GM19023 (cell line): ENCODE results near the gene ACTRT2.

ENCODE experiments used
- ATAC-seq: cut with Tn5 transposase; IDR thresholded peaks from one replicate; pipeline ENCODE4 v1.9.1; 2021; ENCODE audit warnings: mild to moderate bottlenecking, moderate library complexity; ENCODE audit not compliant: unreplicated experiment

ACTRT2 gene

GRCh38 chr1:3067301-3067670, 46.0 kb downstream of the ACTRT2 start:
- no peak for ATAC-seq

DNA sequence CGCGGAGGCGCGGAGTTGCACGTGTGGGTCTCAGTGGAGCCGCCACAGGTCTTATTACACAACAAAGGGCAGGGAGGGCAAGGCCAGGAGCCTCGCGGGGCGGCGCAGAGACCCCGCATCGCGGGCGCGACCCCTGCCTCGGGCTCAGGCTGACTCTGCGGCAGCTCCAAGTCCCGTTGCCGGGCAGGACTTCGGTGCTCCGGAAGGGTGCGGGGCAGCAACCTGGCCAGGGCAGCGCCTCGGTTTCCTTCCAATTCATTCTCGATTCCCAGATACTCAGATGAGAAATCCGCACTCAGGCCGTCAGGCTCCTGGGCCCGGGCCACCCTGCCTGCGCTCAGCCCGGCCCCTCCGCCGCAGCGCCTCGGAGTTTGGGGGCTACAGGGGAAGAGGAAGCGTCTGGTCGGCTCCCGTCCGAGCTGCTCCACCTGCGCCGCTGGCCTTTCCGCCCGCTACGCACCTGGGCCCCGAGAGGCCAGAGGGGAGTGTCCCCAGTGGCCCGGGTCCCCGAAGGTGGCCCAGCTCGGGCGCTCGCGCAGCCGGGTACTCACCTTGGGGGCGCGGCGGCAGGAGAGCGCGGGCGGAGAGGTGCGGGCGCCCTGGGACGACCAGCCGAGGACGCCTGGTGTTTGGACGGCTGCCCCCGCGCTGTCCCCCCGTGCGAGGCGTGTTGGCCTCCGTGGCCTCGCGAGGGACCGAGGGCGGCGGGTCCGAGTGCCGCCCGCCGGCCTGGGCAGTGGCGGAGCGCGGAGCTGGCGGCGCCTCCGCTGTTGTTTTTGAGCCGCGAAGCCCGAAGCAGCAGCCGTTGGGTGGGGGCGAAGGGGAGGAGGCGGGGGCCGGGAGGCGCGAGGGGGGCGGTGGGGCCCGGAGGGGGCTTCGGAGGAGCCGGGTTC, 46.6 kb downstream of the ACTRT2 start:
- ATAC-seq: no peak

DNA sequence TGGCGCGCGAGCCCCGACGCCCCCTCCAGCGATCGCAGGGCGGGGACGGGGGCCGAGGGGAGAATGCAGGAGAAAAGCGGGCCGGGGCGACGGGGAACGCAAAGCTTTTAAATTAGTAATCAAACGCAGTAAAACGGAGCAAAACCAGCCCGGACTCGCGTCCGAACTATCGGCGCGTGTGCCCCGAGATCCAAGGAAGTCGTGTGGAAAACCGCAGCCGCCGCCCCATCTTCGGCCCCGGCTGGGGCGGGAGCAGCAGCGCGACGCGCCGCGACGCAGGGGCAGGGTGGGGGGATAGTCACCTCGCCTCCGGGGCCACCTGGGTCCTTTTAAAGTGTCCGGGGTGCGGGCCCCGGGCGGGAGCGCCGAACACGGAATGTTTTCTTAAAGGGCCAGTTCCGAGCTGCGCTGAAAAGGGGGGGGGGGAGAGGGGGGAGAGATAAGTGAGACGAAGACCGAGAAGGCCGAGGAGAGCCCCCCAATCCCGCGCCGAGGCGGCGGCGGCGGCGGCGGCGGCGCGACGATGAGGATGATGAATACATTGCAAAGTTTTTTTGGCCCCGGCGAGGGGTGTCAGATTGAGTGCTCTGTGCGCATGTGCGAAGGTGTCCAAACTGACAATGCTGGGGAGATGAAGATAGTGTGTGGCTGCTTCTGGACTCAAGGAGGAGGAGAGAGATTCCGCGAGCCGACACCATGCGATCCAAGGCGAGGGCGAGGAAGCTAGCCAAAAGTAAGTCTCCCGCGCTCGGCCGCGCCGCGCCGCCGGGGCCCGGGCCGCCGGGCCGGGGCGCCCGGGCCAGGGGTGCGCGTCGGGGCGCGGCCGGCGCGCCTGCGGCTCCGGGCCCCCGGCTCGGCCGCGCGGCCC, 47.5 kb downstream of the ACTRT2 start, which contains the start of gene PRDM16:
Gene PRDM16, plus strand, starts transcription at position 640 of the 868 bp plus-strand sequence. Its CDS starts 57 bp downstream, at position 697.
- no peak for ATAC-seq

GRCh38 chr1:3069491-3070308, 48.4 kb downstream of the ACTRT2 start:
- no peak for ATAC-seq

- ATAC-seq: no peak
These were observed 49.0 kb downstream of the ACTRT2 start for GRCh38 chr1:3070309-3070643.

DNA sequence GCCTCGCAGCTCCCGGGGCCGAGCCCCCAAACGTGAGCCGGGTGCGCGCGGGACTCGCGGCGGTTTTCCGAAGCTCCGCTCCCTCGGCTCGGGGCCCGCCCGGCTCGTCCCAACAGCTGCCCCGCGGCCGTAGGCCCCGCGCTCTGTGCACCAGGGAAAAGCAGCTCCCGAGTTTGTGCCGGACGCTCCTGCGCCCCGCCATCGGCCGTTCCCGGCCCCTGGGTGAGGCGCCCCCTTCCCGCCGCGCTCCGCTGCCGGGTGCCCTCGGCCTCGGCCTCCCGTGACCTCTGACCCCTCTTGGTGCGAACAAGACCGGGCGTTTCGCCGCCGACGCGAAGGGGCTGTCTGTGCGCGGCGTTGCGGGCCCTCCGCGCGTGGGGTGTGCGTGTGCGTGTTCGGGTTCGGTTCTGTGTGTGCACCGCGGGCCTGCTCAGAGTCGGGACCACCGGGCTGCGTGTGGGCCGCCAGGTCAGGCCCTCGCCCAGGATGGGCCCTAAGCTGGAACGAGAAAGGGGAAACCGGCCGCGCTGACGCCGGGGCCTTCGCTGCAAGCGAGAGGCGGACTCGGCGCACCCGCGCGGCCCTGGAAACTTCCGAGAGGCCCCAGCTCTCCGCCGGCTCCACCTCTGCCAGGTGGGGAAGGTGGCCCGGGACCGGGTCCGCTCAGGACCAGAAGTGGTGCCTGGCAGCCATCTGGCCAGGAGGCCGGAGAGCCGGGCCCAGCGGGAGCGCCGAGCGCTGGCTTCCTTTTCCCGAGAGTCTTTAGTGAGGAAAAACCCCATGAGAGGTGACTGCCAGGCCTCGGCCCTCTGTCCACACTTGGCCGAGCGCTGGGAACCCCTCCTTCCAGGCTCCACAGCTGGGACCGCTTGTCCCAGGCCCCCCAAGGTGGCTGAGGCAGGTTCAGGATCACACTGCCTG, 49.6 kb downstream of the ACTRT2 start:
- no peak for ATAC-seq

- no peak for ATAC-seq
These were observed 50.5 kb downstream of the ACTRT2 start for GRCh38 chr1:3071565-3072390.
